Measurements from ENCODE around the gene MME.

GRCh38 chr3:155149494-155149893, 69.4 kb downstream of the MME start:
- TF ChIP-seq ZC3H10 (CRISPR knock-in tag; IDR thresholded peaks at IDR 0.05) (no peak), ZNF8 (CRISPR knock-in tag; IDR thresholded peaks at IDR 0.05) (no peak), ZFP3 (CRISPR knock-in tag; IDR thresholded peaks at IDR 0.05) (no peak)

All from SK-N-SH treated with all-trans-retinoic acid at 6 μM for 48 hours (cell line).